Neural cell (in vitro differentiated cells): ENCODE measurements around the gene LCP1. TPM values are rescaled to one million over a fixed set of nuclear protein-coding genes. Genes with fewer than 3 reads are reported as not detected.

Source experiments
- H2AFZ ChIP-seq: fragments of 200-600, 300-800 bp; sonication (generic), shearing (Covaris generic); 2 replicates; pipeline ENCODE4 v1.6.0; 2014; ENCODE audit warnings: low read depth, mild to moderate bottlenecking, antibody characterized with exemption, low read length, moderate library complexity
- H3F3A ChIP-seq: fragments of 200-600 bp; shearing (Covaris generic); 2 replicates; pipeline ENCODE4 v1.6.1; 2016; ENCODE audit warnings: mild to moderate bottlenecking, moderate library complexity, mixed read lengths, antibody characterized with exemption, low read length; ENCODE audit not compliant: insufficient read depth, poor library complexity, severe bottlenecking
- H3K27ac ChIP-seq: fragments of 200-600, 300-800 bp; sonication (generic), shearing (Covaris generic); 2 replicates; pipeline ENCODE4 v1.5.1; 2014; ENCODE audit warnings: mild to moderate bottlenecking, low read length, moderate library complexity
- H3K27me3 ChIP-seq: fragments of 300-800, 200-600 bp; sonication (generic), shearing (Covaris generic); 2 replicates; pipeline ENCODE4 v1.6.0; 2014; ENCODE audit warnings: mild to moderate bottlenecking, low read depth, low read length, moderate library complexity; ENCODE audit not compliant: insufficient read depth
- H3K36me3 ChIP-seq: fragments of 300-800, 200-600 bp; sonication (generic), shearing (Covaris generic); 2 replicates; pipeline ENCODE4 v1.5.1; 2014; ENCODE audit warnings: mild to moderate bottlenecking, antibody characterized with exemption, low read length, moderate library complexity; ENCODE audit not compliant: insufficient read depth
- H3K4me2 ChIP-seq: fragments of 300-800, 200-600 bp; sonication (generic), shearing (Covaris generic); 2 replicates; pipeline ENCODE4 v1.6.0; 2014; ENCODE audit warnings: mild to moderate bottlenecking, low read length
- H3K4me3 ChIP-seq: fragments of 300-800, 200-600 bp; sonication (generic), shearing (Covaris generic); 2 replicates; pipeline ENCODE4 v1.5.1; 2014; ENCODE audit warnings: mild to moderate bottlenecking, low read length, moderate library complexity
- H3K79me2 ChIP-seq: fragments of 200-600 bp; shearing (Covaris generic); replicated peaks from 2 replicates; pipeline ENCODE4 v1.6.0; 2014; ENCODE audit warnings: mild to moderate bottlenecking, low read length, moderate library complexity; ENCODE audit not compliant: insufficient read depth
- H3K9ac ChIP-seq: fragments of 300-800, 200-600 bp; sonication (generic), shearing (Covaris generic); 2 replicates; pipeline ENCODE4 v1.6.1; 2016; ENCODE audit warnings: mild to moderate bottlenecking, low read length, mixed read lengths
- H3K9me2 ChIP-seq: fragments of 200-600 bp; shearing (Covaris generic); 2 replicates; pipeline ENCODE4 v1.6.1; 2016; ENCODE audit warnings: mild to moderate bottlenecking, low read length, mixed read lengths; ENCODE audit not compliant: insufficient read depth
- H3K9me3 ChIP-seq: fragments of 200-600, 300-800 bp; sonication (generic), shearing (Covaris generic); 2 replicates; pipeline ENCODE4 v1.6.1; 2016; ENCODE audit warnings: mild to moderate bottlenecking, mixed run types, low read length, moderate library complexity, mixed read lengths
- H4K20me1 ChIP-seq: fragments of 200-600 bp; shearing (Covaris generic); 2 replicates; pipeline ENCODE4 v1.6.1; 2016; ENCODE audit warnings: mild to moderate bottlenecking, mixed run types; ENCODE audit not compliant: insufficient read depth
- EP300 ChIP-seq: fragments of 450-650 bp; conservative IDR thresholded peaks from 2 replicates; pipeline ENCODE4 v1.6.1; 2014; ENCODE audit warnings: antibody characterized with exemption, mild to moderate bottlenecking, moderate library complexity; ENCODE audit not compliant: poor library complexity, severe bottlenecking
- EZH2 ChIP-seq: fragments of 200-600, 300-800 bp; shearing (Covaris generic), sonication (generic); IDR thresholded peaks from 2 replicates; pipeline ENCODE4 v1.6.1; 2014; ENCODE audit warnings: antibody characterized with exemption, low read length, borderline replicate concordance, mild to moderate bottlenecking; ENCODE audit not compliant: insufficient read depth, poor library complexity, severe bottlenecking
- MXI1 ChIP-seq: fragments of 450-650 bp; conservative IDR thresholded peaks from 2 replicates; pipeline ENCODE4 v1.6.1; 2014; ENCODE audit warnings: antibody characterized with exemption, mild to moderate bottlenecking; ENCODE audit not compliant: poor library complexity, severe bottlenecking
- POLR2AphosphoS5 ChIP-seq: IDR thresholded peaks from 2 replicates; pipeline ENCODE4 v1.6.1; 2012
- RAD21 ChIP-seq: fragments of 450-650 bp; conservative IDR thresholded peaks from 2 replicates; pipeline ENCODE4 v1.6.1; 2014; ENCODE audit warnings: antibody characterized with exemption, mild to moderate bottlenecking, moderate library complexity
- SMC3 ChIP-seq: fragments of 450-650 bp; conservative IDR thresholded peaks from 2 replicates; pipeline ENCODE4 v1.6.1; 2014; ENCODE audit warnings: antibody characterized with exemption, mild to moderate bottlenecking, moderate library complexity; ENCODE audit not compliant: poor library complexity
- TAF1 ChIP-seq: IDR thresholded peaks from 2 replicates; pipeline ENCODE4 v1.6.1; 2012; ENCODE audit warnings: low read depth
- polyA plus RNA-seq: library from polyadenylated mRNA; depleted of rRNA; stranded (reverse); fragments of >200 nt; gene quantifications from 2 replicates; pipeline ENCODE4 v1.2.3, GENCODE V29; 2014
- TF ChIP-seq, protein P1 (sequence below): fragments of 450-650 bp; IDR thresholded peaks from 2 replicates; pipeline ENCODE4 v1.5.1; 2014; ENCODE audit warnings: antibody characterized with exemption, mild to moderate bottlenecking, moderate library complexity; ENCODE audit not compliant: poor library complexity, severe bottlenecking
- TF ChIP-seq, protein P2 (sequence below): IDR thresholded peaks from 2 replicates; pipeline ENCODE4 v1.6.1; 2012; ENCODE audit warnings: borderline replicate concordance

LCP1 gene
- polyA plus RNA-seq, 1 donor from 2014 or later, result 0.76 TPM

DNA sequence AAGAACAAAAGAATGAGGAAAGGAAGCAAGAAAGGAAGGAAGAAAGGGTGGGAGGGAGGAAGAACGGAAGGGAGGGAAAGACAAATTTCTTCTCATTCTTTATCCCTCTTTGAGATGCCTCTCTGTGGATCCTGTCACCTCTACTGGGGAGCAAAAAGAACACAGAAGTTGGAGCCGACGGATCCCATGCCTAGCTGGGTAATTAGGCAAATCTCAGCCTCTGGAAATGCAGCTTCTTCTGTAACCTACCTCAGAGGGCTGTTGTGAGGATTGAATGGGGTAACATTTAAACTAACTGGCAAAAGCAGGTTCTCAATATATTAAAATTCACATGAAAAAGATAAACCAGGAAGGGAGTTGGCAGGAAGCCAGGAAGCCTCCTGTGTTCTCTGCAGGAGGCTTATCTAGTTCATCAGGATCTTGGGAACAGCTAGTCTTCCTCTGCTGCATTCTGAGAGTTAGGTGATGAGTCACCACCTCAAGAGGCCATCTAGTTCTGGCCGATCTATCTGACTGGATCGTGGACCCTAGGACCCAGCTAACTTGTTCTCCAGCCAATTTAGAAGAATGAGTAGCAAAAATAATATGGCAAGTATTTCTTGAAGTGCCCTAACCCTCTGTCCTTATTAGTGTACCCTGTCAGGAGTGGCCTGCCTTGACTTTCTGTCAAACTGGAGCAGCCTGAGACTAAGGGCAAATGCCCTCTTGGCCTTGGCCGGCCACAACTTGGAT is 61.9 kb downstream of the LCP1 start:
- H3K9me3 ChIP-seq, result no peaks in the 10 kb centered on the region
- no peaks in the 10 kb centered on the region for H4K20me1 ChIP-seq
- H3K27ac ChIP-seq, result no peak overlapping the region
- H3K27me3 ChIP-seq, result no peaks in the 10 kb centered on the region
- H3K79me2 ChIP-seq, result no peaks in the 10 kb centered on the region
- H3K9ac ChIP-seq, result no peak overlapping the region
- H2AFZ ChIP-seq, result no peak overlapping the region
- no peaks in the 10 kb centered on the region for H3K36me3 ChIP-seq
- no peak overlapping the region for H3K4me2 ChIP-seq
- H3K9me2 ChIP-seq, result no peaks in the 10 kb centered on the region
- no peak overlapping the region for H3K4me3 ChIP-seq
- TF ChIP-seq, protein P1, sequence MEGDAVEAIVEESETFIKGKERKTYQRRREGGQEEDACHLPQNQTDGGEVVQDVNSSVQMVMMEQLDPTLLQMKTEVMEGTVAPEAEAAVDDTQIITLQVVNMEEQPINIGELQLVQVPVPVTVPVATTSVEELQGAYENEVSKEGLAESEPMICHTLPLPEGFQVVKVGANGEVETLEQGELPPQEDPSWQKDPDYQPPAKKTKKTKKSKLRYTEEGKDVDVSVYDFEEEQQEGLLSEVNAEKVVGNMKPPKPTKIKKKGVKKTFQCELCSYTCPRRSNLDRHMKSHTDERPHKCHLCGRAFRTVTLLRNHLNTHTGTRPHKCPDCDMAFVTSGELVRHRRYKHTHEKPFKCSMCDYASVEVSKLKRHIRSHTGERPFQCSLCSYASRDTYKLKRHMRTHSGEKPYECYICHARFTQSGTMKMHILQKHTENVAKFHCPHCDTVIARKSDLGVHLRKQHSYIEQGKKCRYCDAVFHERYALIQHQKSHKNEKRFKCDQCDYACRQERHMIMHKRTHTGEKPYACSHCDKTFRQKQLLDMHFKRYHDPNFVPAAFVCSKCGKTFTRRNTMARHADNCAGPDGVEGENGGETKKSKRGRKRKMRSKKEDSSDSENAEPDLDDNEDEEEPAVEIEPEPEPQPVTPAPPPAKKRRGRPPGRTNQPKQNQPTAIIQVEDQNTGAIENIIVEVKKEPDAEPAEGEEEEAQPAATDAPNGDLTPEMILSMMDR, result no peak
- no peak for TF ChIP-seq SMC3
- TF ChIP-seq, protein P2, sequence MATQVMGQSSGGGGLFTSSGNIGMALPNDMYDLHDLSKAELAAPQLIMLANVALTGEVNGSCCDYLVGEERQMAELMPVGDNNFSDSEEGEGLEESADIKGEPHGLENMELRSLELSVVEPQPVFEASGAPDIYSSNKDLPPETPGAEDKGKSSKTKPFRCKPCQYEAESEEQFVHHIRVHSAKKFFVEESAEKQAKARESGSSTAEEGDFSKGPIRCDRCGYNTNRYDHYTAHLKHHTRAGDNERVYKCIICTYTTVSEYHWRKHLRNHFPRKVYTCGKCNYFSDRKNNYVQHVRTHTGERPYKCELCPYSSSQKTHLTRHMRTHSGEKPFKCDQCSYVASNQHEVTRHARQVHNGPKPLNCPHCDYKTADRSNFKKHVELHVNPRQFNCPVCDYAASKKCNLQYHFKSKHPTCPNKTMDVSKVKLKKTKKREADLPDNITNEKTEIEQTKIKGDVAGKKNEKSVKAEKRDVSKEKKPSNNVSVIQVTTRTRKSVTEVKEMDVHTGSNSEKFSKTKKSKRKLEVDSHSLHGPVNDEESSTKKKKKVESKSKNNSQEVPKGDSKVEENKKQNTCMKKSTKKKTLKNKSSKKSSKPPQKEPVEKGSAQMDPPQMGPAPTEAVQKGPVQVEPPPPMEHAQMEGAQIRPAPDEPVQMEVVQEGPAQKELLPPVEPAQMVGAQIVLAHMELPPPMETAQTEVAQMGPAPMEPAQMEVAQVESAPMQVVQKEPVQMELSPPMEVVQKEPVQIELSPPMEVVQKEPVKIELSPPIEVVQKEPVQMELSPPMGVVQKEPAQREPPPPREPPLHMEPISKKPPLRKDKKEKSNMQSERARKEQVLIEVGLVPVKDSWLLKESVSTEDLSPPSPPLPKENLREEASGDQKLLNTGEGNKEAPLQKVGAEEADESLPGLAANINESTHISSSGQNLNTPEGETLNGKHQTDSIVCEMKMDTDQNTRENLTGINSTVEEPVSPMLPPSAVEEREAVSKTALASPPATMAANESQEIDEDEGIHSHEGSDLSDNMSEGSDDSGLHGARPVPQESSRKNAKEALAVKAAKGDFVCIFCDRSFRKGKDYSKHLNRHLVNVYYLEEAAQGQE, result no peak
- TF ChIP-seq EZH2, result no peak
- no peak for TF ChIP-seq RAD21
- TF ChIP-seq POLR2AphosphoS5, result no peak
- no peak for TF ChIP-seq EP300
- TF ChIP-seq TAF1, result no peak
- no peak for TF ChIP-seq MXI1
- no peaks in the 10 kb centered on the region for H3F3A ChIP-seq

DNA sequence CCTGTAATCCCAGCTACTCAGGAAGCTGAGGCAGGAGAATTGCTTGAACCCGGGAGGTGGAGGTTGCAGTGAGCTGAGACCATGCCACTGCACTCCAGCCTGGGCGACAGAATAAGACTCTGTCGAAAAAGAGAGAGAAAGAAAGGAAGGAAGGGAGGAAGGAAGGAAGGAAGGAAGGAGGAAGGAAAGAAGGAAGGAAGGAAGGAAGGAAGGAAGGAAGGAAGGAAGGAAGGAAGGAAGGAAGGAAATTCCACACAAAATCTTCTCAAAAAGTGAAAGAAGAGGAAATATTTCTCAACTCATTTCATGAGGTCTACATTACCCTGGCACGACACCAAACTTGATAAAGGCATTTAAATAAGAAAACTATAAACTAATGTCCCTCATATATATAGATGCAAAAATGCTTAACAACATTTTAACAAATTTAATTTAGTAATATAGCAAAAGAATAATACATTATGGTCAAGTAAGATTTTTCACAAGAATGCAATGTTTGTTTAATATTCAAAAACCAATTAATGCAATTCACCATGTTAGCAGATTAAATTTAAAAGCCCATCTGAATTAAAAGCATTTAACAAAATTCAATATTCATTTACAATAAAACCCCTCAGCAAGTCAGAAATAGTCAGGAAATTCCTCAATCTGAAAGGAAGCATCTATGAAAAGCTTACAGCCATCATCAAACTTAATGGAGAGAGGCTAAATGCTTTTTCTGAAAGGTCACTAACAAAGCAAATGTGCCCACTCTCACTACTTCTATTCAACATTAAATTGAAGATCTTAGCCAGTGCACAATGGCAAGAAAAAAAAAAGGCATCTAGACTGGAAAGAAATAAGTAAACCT is 65.1 kb downstream of the LCP1 start:
- H2AFZ ChIP-seq, result no peak overlapping the region
- no peaks in the 10 kb centered on the region for H3K36me3 ChIP-seq
- TF ChIP-seq EP300 (no peak), TAF1 (no peak), RAD21 (no peak), POLR2AphosphoS5 (no peak)
- TF ChIP-seq, protein P2, result no peak
- H3K4me3 ChIP-seq, result no peak overlapping the region
- no peaks in the 10 kb centered on the region for H3F3A ChIP-seq
- H3K27ac ChIP-seq, result no peak overlapping the region
- no peaks in the 10 kb centered on the region for H3K79me2 ChIP-seq
- H4K20me1 ChIP-seq, result no peaks in the 10 kb centered on the region
- H3K9ac ChIP-seq, result no peak overlapping the region
- H3K9me3 ChIP-seq, result no peaks in the 10 kb centered on the region
- H3K4me2 ChIP-seq, result no peak overlapping the region
- H3K27me3 ChIP-seq, result no peaks in the 10 kb centered on the region
- no peaks in the 10 kb centered on the region for H3K9me2 ChIP-seq
